HUES6 (cell line): ENCODE measurements around the gene OIP5.
A peak's percentile ranks its signal among the peaks of the same experiment; 100 is the strongest.
"Not testable (repeated sequence)": the region's sequence is repeated elsewhere in the genome, so short reads cannot be mapped to it uniquely, and the experiment has no call there.

Experiments used
- H3K27ac ChIP-seq: 2 replicates; pipeline ENCODE4 v1.7.0; 2013; ENCODE audit warnings: low read depth, mild to moderate bottlenecking, low read length, inconsistent platforms
- H3K27me3 ChIP-seq: 2 replicates; pipeline ENCODE4 v1.6.1; 2013; ENCODE audit warnings: low read length; ENCODE audit not compliant: control insufficient read depth, insufficient read depth
- H3K36me3 ChIP-seq: 2 replicates; pipeline ENCODE4 v1.6.1; 2013; ENCODE audit warnings: low read length; ENCODE audit not compliant: control insufficient read depth, insufficient read depth
- H3K4me1 ChIP-seq: 2 replicates; pipeline ENCODE4 v1.6.1; 2013; ENCODE audit warnings: low read length; ENCODE audit not compliant: control insufficient read depth, insufficient read depth
- H3K4me3 ChIP-seq: 2 replicates; pipeline ENCODE4 v1.5.1; 2013; ENCODE audit warnings: low read depth, low read length
- H3K9ac ChIP-seq: one replicate; pipeline ENCODE4 v1.6.1; 2013; ENCODE audit warnings: mild to moderate bottlenecking, low read length
- H3K9me3 ChIP-seq: 2 replicates; pipeline ENCODE4 v1.6.1; 2013; ENCODE audit warnings: low read depth, low read length; ENCODE audit not compliant: control insufficient read depth, insufficient read depth

Gene OIP5

DNA sequence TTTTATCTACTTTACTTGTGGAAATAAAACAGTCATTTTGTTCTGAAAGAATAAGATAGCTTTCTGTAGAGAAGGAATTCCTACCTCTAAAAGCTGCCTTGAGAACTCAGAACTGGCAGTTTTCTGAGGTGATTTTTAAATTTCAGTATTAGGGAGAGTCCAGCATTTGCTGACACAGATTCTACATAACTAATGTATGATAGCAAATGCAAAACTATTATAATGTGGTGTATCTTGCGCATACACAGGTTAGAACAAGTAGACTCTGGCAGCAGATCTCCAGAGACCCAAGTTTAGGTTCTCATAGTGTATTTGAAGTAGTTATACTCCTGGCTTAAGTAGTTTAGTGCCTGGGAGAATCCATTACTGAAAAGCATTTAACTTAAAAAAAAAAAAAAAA, 30.8 kb downstream of the OIP5 start:
- Histone ChIP-seq H3K4me3 (no peak overlapping the region), H3K4me1 (peaks cover 23% of the 10 kb centered on the region; the same call in 1 of the 2 replicates), H3K27me3 (no peaks in the 10 kb centered on the region), H3K9me3 (no peaks in the 10 kb centered on the region), H3K27ac (no peak overlapping the region), H3K36me3 (peaks cover 66% of the 10 kb centered on the region), H3K9ac (no peak overlapping the region)

DNA sequence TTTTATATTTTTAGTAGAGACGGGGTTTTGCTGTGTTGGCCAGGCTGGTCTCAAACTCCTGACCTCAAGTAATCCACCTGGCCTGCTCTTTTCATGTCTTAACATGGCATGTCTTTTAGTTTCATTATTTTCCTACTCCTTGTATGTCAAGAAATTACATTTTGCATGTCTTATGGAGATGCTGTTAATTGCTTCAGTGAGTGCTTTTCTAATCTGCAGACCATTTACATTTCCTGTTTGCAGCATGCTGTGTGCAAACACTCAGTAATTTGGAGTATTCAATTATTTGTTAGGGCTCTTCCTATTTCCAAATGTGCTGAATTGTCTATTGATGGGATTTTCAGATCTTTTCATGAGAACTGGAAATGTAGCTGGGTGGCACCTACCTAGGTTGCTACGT, 31.3 kb downstream of the OIP5 start:
- H3K4me1 ChIP-seq, result peaks cover 23% of the 10 kb centered on the region; the same call in 1 of the 2 replicates
- H3K4me3 ChIP-seq, H3K27ac ChIP-seq, H3K9me3 ChIP-seq, H3K27me3 ChIP-seq, H3K9ac ChIP-seq: not testable (repeated sequence)
- peaks cover 66% of the 10 kb centered on the region for H3K36me3 ChIP-seq

DNA sequence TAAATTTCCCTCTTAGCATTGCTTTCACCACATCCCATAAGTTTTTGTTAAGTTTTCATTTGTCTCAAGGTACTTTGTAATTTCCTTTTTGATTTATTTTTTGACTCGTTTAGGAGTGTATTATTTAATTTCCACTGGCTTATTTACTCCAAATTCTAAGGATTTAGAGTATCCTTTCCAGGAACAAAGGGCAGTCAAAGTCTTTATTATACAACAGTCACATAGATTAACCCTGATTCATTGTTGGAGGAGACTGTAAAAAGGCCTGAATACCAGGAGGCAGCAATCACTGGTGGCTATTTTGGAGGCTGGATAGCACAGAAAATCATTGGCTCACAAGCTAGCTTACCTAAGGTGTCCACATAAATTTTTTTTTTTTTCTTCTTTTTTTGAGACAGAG, 39.9 kb downstream of the OIP5 start:
- Histone ChIP-seq H3K4me3 (no peak overlapping the region), H3K27ac (no peak overlapping the region), H3K9me3 (no peaks in the 10 kb centered on the region), H3K9ac (no peak overlapping the region), H3K36me3 (peaks cover 83% of the 10 kb centered on the region), H3K4me1 (peaks cover 10% of the 10 kb centered on the region; the same call in 1 of the 2 replicates), H3K27me3 (no peaks in the 10 kb centered on the region)

DNA sequence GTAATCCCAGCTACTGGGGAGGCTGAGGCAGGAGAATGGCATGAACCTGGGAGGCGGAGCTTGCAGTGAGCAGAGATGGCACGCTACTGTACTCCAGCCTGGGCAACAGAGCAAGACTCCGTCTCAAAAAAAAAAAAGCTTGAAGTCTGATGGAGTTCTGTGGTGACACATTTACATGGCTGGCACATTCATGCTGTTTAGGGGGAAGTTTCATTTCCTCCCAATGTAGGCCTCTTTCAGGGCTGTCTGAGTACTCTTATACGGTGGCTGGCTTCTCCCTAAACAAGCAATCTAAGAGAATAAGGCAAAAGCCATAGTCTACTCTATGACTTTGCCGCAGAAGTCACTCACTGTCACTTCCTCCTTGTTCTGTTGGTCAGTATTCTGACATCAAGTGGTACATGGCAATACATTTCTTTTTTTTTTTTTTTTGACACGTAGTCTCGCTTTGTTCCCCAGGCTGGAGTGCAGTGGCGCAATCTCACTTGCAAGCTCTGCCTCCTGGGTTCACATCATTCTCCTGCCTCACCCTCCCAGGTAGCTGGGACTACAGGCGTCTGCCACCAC, 41.2 kb downstream of the OIP5 start:
- Histone ChIP-seq H3K36me3 (peaks cover 84% of the 10 kb centered on the region), H3K4me1 (peaks cover 10% of the 10 kb centered on the region; the same call in 1 of the 2 replicates), H3K27me3 (no peaks in the 10 kb centered on the region), H3K9ac (no peak overlapping the region), H3K4me3 (no peak overlapping the region), H3K9me3 (no peaks in the 10 kb centered on the region), H3K27ac (no peak overlapping the region)

DNA sequence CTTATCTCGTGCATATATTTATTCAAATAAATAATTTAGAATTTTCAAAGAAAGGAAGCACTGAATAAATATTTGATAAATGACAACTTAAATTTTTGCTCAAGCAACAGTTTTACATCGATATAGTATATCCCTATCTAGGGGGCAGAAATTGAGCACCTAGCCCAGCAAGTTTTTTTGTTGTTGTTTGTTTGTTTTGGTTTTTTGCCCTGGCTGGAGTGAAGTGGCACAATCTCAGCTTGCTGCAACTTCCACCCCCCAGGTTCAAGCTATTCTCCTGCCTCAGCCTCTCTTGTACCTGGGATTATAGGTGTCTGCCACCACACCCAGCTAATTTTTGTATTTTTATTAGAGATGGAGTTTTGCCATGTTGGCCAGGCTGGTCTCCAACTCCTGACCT, 42.4 kb downstream of the OIP5 start:
- no peak overlapping the region for H3K27ac ChIP-seq
- peaks cover 85% of the 10 kb centered on the region for H3K36me3 ChIP-seq
- no peaks in the 10 kb centered on the region for H3K27me3 ChIP-seq
- H3K4me3 ChIP-seq, result no peak overlapping the region
- no peak overlapping the region for H3K9ac ChIP-seq
- H3K4me1 ChIP-seq, result peaks cover 16% of the 10 kb centered on the region
- no peaks in the 10 kb centered on the region for H3K9me3 ChIP-seq

DNA sequence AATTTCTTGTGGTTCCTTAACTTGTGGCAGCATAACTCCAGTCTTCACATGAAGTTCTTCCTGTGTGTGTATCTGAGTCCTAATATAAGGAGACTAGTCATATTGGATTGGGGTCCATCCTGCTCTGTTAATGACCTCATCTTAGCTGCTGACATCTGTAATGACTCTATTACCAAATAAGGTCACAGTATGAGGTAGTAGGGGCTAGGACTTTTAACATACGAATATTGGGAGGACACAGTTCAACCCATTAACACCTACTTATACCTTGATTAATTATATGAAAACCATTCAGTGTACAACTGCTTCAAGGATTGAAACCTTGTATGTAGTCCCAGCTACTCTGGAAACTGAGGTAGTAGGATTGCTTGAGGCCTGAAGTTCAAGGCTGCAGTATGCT, 43.9 kb downstream of the OIP5 start:
- H3K36me3 ChIP-seq, result peaks cover 76% of the 10 kb centered on the region
- peak overlapping the region; percentile 70 for H3K9ac ChIP-seq
- peak overlapping the region; percentile 55; the same call in 1 of the 2 replicates for H3K27ac ChIP-seq
- H3K4me1 ChIP-seq, result peaks cover 16% of the 10 kb centered on the region
- H3K9me3 ChIP-seq, result no peaks in the 10 kb centered on the region
- no peak overlapping the region; the same call in 1 of the 2 replicates for H3K4me3 ChIP-seq
- no peaks in the 10 kb centered on the region for H3K27me3 ChIP-seq

DNA sequence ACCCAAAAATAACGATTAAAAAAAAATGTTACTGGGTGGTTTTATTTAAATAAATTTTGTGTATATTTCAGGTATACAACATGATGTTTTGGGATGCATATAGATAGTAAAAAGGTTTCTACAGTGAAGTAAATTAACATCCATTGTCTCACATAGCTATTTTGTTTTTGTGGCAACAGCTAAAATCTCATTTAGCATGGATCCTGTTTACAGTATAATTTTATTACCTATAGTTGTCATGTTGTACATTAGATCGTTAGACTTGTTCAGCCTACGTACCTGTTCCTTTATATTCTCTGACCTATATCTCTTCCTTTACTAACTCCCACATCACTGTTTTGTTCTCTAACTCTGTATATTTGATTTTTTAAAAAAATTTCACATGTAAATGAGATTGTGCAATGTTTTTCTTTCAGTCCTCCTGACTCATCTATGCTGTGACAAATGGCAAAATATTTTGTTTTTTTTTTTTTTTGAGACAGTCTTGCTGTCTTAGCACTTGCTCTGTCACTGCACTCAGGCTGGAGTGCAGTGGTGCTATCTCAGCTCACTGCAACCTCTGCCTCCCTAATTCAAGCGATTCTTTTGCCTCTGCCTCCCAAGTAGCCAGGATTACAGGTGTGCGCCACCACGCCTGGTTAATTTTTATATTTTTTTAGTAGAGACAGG, 45.6 kb downstream of the OIP5 start:
- Histone ChIP-seq H3K4me3 (no peak overlapping the region), H3K4me1 (peaks cover 26% of the 10 kb centered on the region), H3K9ac (no peak overlapping the region), H3K27me3 (no peaks in the 10 kb centered on the region), H3K27ac (peak overlapping the region; percentile 41; the same call in 1 of the 2 replicates), H3K9me3 (no peaks in the 10 kb centered on the region), H3K36me3 (peaks cover 68% of the 10 kb centered on the region)

DNA sequence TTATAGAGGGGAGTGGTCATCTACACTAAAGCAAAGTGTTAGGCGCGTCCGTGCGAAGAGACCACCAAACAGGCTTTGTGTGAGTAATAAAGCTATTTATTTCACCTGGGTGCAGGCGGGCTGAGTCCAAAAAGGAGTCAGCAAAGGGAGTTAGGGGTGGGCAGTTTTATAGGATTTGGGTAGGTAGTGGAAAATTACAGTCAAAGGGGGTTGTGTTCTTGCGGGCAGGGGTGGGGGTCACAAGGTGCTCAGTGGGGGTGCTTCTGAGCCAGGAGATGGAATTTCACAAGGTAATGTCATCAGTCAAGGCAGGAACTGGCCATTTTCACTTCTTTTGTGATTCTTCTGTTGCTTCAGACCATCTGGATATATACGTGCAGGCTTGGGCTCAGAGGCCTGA, 47.1 kb downstream of the OIP5 start:
- peak overlapping the region; percentile 97 for H3K9ac ChIP-seq
- H3K4me3 ChIP-seq, result peak overlapping the region; percentile 94
- H3K4me1 ChIP-seq, result peaks cover 26% of the 10 kb centered on the region
- H3K36me3 ChIP-seq, result peaks cover 53% of the 10 kb centered on the region
- H3K27me3 ChIP-seq, result no peaks in the 10 kb centered on the region
- H3K9me3 ChIP-seq, result no peaks in the 10 kb centered on the region
- H3K27ac ChIP-seq, result peak overlapping the region; percentile 95

DNA sequence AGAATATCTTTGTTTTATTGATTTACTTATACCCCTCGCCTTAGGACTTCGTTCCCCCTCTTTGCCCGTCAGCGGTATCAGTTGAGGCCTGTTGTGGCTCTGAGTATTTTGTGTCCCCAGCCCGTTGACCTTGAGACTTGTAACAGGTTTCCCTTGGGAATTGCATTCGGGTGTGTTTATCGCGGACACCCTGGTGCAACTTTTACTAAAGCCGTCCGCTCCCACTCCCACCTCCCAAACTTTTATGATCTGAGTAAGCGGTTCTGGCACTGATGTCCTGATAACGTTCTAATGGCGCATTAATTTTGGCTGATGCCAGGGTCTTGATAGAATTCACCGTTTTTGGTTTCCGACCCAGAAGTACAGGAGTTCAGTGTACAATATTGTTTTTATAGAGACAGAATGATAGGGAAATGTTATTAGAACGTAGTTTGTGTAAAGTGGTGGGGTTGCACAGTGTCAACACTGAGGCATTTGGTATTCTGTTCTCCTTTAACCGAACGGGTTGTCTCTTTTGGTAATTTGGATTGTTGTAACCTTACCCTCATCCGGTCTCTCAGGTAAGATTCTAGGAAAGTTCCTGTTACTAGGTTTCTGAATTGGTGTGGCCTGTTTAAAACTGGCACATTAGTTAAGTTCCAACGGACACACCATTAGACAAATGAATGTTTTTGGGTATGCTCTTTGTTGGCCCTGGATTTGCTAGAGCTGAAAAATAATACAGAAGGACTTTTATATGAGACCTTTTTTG, 47.8 kb downstream of the OIP5 start:
- peaks cover 55% of the 10 kb centered on the region for H3K36me3 ChIP-seq
- no peaks in the 10 kb centered on the region for H3K27me3 ChIP-seq
- H3K9ac ChIP-seq, result peak overlapping the region; percentile 97
- H3K27ac ChIP-seq, result peak overlapping the region; percentile 95
- H3K9me3 ChIP-seq, result no peaks in the 10 kb centered on the region
- H3K4me3 ChIP-seq, result peak overlapping the region; percentile 94
- H3K4me1 ChIP-seq, result peaks cover 26% of the 10 kb centered on the region

DNA sequence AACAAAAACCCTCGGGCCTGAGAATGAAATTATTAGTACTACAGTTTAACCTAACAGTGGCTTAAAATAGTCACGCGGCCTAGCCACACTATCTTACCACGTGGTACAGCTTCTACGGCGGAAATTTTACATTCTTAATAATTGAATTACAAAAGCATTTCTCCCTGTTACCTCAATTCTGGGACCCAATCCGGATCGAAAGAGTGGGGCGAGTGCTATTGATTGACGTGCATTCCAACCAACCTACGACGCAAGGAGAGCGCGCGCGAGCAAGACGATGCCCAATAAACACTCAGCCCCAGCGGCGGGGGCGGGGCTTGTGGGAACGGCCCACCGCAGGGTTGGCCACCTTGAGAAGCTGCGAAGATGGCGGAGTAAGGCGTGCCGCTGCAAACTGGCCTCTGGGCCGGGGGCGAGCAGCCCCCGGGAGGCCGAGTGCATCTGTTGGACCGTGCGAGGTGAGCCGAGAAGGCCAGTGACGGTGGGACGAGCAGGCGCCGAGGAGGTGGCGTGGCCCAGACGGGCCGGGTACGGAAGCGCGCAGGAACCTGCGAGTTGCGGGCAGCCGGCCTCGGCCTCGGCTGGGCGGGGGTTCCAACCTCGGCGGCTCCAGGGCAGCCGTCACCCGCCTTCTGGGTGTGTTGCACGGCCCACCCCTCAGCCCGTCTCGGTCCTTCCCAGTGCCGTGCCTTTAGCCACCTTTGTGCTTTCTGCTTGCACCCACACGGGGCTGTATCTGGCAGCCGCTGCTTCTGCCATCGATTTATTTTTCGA, 48.6 kb downstream of the OIP5 start:
- H3K36me3 ChIP-seq, result peaks cover 55% of the 10 kb centered on the region
- peaks cover 26% of the 10 kb centered on the region for H3K4me1 ChIP-seq

More for the DNA sequence above, 48.6 kb downstream of the OIP5 start:
- no peaks in the 10 kb centered on the region for H3K27me3 ChIP-seq
- peak overlapping the region; percentile 94 for H3K4me3 ChIP-seq
- H3K9me3 ChIP-seq, result no peaks in the 10 kb centered on the region
- peak overlapping the region; percentile 95 for H3K27ac ChIP-seq
- peak overlapping the region; percentile 97 for H3K9ac ChIP-seq
